HT1080 (cell line): ENCODE data around the gene ADIPOR2. TPM values are rescaled to one million over a fixed set of nuclear protein-coding genes. Genes with fewer than 3 reads are reported as not detected.
"Not testable (repeated sequence)": the region's sequence is repeated elsewhere in the genome, so short reads cannot be mapped to it uniquely, and the experiment has no call there.

Source experiments
- DNase-seq: peaks from one replicate; pipeline ENCODE4 v3.0.0-alpha.2; 2015; ENCODE audit warnings: low read depth
- total RNA-seq: library from RNA; depleted of rRNA; stranded (reverse); fragments of >200 nt; shearing (Covaris generic); gene quantifications from 2 replicates; pipeline ENCODE4 v1.2.3, GENCODE V29; 2014

Gene ADIPOR2
- total RNA-seq, 1 experiment from 2014 or later = 42.7 TPM

DNA sequence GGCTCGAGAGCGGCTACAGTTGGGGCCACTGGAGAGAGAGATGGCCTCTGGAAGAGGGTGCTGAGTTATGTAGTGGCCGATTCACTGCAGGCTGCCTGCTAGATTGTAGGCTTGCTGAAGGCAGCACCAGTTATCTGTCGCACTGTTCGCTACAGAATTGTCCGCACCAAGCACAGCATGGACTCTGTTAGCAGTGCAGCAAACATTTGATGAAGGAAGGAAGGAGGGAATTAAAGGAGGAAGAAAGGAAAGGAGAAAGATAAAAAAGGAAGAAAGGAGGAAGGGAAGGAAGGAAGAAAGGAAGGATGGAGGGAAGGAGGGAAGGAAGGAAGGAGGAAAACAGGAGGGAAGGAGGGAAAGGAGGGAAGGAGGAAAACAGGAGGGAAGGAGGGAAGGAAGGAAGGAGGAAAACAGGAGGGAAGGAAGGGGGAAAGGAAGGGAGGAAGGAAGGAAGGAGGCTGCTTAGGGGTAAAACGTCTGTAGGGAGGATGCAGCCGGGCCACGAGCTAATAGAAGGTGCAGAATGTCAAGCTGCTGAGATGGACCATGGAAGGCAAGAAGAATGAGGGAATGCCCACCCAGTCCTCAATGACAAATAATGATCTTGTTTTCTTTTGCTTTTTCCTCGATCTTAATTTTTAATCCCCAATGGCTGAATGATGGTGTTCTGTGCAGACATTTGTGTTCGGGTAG is 27.3 kb upstream of the ADIPOR2 start:
- DNase-seq = no peak

DNA sequence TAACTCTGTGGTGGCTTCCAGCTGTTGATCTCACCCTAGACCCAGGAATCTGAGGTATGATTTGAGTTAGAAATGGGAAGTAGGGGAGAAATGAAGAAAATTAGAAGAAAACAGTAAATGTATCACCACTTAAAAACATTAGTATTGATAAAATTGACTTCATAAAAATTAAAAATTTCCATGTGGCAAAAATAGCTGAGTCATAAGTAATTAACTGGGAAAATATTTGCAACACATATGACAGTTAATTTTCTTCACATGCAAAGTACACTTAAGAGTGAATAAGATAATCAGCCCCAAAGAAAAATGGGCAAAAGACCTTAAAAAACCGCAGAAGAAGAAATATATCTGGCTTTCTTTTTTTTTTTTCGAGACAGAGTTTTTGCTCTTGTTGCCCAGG is 25.5 kb upstream of the ADIPOR2 start:
- DNase-seq = no peak

DNA sequence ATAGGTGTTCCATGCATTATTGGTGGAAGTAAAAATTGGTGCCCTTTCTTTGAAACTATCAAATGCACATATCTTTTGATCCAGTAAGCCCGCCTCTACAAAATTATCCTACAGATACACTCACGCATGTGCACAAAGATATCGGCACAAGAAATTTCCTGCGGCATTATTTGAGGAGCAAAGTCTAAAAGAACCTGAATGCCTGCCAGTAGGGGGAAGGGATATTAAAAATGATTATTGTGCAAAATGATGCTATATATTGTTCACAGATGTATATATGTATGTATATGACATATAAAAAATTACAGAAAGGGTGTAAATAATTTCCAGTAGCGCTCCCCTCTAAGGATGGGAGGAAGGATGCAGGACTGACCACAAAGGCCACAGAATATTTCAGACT is 24.7 kb upstream of the ADIPOR2 start:
- no peak for DNase-seq

DNA sequence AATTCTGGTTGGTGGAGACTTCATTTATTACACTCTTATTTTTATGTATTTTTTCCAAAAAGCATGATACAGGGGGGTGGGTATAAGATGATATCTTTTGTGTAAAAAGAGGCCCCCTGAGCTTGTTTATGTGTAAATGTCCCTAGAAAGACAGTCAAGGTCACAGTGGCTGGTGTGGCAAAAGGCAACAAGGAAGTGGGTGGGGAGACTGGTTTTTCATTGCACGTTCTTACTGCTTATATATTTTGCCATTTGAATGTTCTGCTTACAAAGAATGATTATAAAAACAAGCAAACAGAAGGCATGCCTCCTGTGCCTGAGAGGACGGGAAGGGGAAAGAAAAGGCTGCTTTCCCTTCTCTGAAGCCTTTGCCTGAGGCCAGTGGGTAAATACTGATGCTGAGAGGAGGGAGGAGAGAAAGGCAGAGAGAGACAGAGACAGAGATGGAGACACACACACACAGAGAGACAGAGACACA is 24.1 kb upstream of the ADIPOR2 start:
- DNase-seq = no peak

DNA sequence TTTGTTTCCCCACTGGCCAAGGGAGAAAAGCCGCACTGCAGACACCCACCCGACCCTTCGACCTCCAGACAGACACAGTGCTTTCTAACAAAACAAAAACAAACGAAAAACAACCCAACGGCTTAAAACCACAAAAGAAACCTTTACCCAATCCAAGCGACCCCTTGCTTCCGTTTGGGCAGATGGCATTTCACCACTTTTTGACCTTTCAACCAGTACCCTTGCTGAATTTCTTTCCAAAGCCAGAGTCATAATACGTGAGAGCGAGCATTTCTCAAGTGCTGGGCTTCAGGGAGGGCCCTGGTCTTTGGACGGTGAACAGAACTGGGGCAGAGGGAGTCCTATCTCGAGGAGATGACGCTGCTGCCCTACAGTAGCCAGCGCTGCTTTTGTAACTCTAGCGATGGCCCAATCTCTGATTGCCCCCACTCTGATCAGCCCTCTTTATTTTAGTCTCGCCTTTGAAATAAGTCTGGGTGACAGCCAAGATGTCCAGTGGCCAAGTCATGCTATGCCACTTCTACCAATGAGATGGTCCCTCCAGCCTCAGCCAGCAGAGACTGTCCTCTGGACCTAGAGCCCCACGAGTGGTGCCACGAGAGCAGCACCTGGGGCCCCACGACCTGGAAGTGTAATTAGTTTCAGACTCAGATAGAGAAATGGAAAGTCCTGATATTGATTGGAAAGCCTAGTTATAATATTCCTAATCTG is 21.9 kb upstream of the ADIPOR2 start:
- no peak for DNase-seq

DNA sequence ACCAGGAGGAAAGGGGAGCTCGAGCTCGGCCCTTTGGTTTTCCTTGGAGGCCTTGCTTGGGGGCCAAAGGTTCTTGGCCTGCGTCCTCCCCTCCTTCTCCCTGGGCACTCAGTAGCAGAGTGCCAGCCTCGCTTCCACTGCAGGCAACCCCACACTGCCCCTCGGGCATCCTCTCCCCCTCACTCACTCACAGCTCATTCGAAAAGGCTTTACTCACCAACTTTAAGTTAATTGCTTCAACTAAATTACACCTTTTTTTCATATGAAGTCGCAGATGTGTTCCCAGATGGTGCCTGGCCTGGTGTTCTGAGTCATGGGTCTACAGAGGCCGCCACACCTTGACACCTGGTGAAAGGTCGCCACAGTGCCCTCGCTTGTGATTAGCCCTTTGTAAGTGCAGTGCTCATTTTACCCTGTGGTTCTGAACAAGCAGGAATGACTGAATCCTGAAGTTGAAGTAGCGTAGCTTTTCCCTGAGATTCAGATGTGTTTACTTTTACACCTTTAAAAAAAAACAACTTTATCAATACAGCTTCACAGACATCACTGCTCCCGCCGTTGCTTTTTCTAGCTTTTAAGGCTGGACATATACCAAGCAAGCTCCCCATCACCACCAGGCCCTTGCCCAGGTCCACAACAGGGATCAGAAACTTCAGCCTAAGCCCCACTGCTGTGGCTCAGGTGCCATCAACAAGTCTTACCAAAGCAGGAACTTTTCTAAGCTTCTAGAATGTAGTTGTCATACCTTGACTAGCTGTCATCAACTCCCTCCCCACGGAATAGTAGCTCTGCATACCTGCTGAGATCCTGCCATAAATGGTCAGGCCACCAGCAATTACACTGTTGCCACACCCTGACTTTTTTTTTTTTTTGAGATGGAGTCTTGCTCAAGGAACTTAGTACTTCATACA is 20.3 kb upstream of the ADIPOR2 start:
- no peak for DNase-seq

DNA sequence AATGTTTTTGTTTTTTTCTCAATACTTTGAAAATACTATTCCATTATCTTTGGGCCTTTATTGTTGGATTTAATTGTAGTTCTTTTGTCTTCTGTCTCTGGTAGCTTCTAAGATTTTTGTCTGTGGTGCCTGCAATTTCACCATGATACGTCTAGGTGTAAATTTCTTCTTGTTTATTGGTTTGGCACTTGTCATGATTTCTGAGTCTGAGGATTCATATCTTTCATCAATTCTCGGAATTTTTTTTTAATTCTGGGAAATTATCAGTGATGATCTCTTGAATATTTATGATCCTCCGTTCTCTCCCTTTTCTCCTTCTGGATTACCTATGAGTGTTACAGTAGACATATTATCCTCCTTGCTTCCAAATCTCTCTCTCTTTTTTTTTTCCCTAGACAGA is 14.8 kb upstream of the ADIPOR2 start:
- no peak for DNase-seq

DNA sequence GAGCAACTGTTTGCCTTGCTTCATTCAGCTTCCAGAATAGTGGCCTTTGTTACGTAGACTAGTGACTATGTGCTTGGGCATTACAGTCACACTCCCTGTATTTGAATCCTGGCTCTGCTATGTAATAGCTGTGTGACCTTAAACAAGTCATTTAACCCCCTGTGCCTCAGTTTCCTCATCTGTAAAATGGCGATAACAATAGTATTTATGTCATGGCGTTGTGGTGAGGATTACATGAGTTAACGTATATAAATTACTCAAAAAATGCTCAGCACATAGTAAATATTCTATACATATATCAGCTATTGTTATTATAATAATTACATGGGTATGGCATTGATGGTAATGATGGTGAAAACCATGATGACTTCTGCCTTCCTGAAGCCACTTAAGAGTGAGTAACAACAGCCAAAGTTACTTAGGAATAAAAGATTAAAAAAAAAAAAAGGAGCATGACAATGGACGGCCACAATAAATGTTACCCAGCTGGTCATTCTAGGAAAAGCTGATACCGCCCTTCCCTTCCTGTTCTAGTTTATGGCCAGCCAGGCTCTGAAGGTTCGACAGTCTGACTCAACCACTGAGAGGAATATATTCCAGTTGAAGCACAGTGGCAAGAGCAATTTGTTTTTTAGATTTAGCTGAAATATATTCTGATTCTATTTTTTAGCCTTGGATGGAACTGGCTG is 9.9 kb upstream of the ADIPOR2 start:
- peak; percentile 49 for DNase-seq

DNA sequence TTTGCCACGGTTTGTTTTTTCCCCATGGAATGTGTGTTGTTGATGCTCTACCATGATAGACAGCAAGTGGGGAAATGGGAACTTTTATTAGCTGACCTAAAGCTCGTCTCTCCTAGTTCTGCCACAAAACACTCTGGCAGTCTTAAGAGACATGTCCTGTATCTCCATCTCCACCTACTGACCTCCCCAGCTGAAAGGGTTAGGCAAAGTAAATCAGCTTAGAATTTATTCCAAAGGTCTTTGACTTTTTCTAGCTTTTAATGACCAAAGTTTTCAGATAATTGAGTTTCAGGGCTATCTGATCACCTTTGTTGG is 9.4 kb upstream of the ADIPOR2 start:
- no peak for DNase-seq

- peak; percentile 31 for DNase-seq
Observed at GRCh38 chr12:1688086-1688710, 2.7 kb upstream of the ADIPOR2 start.

DNA sequence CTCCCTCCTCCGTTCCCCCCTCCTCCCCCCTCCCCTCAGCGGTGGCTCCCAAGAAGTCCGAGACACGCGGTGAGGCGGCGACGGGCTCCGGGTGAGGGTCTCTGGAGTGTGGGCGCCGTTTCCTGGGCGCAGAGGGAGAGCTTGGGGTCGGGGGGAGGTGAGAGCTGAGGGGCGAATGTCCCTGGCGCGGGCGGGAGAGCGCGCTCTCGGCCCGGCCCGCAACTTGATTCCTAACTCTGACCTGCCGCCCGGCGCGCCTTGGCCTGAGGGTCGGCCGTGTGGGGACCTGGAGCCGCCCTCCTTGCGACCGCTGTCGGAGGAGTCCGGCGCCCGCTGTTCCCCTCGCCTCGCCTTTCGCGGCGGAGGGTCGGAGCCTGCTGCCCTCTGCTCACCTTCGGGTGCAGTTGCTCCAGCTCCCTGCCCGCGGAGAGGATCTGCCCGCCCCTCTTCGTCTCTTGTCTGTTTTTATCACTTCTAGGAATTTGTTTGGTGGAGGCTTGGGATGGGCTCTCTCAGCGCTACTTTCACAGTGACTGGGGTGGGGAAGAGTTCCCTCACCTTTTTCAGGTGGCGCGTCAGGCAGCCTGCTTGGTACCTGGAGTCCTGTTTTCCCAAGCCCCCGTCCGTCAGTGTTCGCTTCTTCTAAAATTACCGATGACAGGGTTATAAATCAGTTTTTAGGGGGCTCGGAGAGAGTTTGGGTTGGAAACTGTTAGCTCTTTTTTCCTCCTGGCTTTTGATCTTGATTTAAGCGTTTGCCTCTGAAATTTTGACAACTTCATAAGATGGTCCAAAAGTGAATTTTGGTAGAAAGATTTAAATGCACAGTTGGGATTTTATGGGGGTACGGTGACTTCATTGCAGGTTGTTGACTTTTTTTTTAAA is 495 bp downstream of the ADIPOR2 start:
- DNase-seq = peak; percentile 36

DNA sequence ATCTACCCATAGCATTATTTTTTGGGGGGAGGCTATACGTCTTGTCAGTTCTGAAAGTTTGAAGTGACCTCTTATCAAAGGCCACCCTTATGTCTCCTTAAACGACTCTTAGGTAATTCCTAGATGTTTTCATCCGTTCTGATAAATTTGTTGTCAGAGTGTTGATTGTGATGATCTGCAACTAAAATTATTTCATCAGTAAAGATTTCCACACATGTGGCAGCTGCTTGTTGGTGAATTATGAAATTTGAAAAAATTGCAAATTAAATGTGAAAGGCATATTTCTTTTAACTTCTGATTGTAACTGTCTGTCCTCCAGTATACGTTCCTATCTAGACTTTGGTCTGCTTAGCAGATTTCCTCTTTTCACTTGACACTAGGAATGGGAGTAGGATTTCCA is 1.4 kb downstream of the ADIPOR2 start:
- DNase-seq = no peak

- no peak for DNase-seq
Observed at GRCh38 chr12:1692895-1693610, 2.2 kb downstream of the ADIPOR2 start.

- DNase-seq = not testable (repeated sequence)
Observed at GRCh38 chr12:1695097-1695496, 4.2 kb downstream of the ADIPOR2 start.

DNA sequence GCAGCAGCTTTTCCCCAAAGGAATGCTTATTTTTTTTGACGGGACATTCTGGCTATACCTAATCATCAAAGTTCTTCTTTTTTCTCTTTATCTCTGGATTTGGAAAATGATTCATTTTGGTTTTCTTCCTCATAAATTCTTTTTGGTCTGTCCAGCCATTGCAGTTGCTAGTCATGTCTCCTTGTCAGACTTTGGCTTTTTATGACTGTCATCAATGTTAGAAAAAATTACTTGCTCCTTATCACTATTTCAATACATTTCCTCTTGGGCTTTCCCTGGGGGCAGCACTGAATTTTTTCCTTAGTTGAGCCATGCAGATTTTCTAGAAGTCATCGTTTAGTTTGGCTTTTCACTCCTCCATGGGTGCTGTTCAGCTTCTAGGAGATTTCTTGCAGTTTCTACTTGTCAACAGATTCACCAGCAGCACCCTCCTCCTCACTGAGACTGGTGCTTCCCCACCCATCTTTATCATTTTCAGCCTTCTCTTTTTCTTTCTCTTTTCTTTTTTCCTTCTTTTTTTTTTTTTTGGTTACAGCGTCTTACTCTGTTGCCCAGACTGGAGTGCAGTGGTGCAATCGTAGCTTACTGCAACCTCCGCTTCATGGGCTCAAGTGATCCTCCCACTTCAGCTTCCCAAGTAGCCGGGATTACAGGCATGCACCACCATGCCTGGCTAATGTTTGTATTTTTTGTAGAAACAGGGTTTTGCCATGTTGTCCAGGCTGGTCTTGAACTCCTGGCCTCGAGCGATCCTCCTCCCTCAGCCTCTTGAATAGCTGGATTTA is 5.2 kb downstream of the ADIPOR2 start:
- DNase-seq = no peak

DNA sequence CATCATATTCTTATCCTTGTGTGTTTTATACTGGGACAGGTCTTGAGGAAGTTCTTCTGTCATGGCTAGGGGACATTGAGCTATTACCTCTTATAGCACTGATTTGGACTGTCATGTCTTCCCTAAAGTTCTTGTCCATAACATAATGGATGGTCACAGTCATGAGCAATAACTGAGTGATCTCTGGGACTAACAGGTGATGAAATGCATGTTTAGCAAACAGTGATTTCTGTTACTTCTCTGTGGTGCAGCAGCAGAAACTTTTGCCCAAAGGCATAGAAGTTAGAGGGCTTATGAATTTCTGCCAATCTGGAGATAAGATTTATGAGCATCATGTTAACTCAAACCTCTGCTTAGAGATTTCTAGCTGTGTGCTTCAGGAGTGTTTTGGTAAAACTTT is 5.9 kb downstream of the ADIPOR2 start:
- no peak for DNase-seq

DNA sequence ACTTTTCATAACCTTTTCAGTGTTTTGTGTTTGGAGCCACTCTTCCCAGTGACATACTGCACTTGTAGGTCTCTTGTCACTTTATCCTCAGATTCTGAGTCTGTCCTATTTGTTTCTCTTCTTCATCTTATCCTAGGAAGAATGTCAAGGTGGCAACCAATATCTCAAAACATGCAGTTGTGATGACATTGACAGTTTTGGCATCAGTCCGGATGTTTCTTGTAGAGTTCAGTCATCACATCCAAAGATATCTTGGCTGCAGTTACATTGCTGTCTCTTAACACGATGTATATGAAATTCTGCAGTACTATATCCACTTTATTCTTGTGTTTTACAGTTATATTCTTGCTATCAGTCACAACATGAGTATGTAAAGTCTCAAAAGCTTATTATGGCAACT is 6.4 kb downstream of the ADIPOR2 start:
- no peak for DNase-seq

DNA sequence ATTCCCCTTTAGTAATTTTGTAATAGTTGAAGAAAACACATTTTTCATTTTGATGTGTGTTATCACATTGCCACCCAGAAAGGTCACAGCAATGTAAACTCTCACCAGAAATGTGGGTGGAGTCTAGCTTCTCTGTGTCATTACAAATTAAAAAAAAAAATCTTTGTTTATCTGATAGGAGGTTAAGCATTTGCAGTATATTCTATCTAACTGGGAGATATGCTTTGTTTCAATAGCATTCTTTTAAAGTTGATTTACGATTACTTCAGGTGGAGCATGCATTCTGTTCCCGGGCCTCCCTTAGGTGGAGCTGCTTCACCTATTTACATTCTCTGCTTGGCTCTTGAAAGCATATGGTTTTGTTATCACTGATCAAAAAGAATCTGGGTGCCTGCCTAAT is 7.8 kb downstream of the ADIPOR2 start:
- DNase-seq = no peak

DNA sequence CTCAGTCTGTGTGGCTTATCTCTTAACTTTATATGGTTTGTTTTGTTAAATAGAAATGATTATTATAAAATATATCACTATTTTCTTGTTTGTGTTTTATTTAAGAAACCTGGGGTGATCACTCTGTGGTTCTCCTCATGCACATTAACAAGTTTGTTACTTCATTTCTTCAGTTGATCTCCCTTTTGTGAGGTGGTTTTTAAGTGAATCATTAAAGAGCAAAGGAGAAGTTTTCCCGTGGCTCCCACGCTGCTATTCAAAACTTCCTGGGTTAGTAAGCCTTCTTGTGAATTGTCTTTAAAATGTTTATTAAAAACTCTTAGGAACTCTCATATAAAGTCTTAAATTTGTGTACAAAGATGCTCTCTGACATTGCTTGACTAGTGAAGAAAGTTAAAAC is 11.8 kb downstream of the ADIPOR2 start:
- DNase-seq = no peak
